GM18867 (cell line): ENCODE measurements around the gene FAM219A.
"Not testable (repeated sequence)": the region's sequence is repeated elsewhere in the genome, so short reads cannot be mapped to it uniquely, and the experiment has no call there.

ENCODE experiments used
- ATAC-seq: cut with Tn5 transposase; IDR thresholded peaks from one replicate; pipeline ENCODE4 v1.9.1; 2021; ENCODE audit warnings: mild to moderate bottlenecking, moderate library complexity; ENCODE audit not compliant: unreplicated experiment

Gene FAM219A

DNA sequence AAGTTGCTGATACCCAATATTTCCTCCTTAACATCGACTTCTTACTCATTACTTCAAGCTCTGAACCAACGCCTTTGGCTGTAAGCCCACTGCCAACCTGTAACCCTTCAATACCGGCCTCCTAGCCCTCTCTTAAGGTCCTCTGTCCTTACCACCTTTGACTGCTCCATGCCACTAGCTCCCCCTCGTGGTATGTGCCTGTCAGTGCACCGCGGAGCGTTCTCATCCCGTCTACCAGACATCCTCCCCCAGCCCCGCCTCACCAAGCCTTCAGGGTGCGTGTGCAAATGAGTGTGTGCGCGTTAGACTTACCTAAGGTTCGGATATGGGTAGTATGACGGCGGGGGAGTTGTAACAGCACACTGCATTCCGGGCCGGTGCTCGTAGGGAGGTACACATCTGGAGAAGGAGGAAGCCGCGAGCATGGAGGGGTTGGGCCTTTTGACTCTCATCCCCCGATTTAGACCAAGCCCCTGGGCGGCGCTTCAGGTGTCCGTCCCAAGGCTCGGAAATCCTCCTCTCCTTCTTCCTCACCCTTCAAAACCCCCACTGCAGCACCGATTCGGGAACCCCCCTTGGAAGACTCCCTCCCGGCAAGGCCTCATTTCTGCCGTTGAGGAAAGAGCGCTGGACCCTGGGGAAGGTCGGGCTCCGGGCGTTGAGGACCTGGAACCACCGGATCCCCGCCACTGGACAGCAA lies 78.9 kb downstream of the FAM219A start:
- ATAC-seq = no peak

DNA sequence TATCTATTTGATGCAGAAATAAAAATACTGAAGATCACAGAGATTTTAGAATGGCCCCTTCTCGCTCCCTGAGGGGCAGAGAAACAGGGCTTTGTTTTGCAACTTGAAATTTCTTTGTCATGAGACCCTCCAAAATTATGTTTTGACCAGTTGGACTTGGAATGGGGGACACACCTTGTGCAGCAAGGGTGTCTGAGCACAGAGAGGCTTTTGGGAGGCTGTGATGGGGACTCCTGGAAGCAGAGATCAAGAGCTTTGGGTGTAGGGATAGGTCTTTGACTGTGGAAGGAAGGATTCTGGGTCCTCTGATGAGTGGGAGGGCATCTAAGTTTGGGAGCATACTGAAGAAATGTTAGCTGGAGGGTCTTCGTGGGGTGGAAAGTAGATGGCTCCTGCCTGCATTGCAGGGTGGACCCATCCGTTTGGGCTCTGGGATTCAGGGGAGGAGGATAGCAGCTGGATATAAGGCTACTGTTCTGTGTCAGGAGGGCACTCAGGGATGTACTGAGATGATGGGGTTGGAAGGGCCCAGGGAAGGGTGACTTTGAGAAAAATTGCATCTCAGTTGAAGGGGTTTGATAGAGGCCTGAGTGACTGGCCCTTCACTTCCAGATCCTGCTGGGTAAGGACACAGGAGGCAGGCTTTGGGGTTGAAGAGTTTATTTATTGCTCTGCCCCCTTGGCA lies 79.9 kb downstream of the FAM219A start:
- ATAC-seq = no peak

GRCh38 chr9:34377404-34377746 lies 81.0 kb downstream of the FAM219A start:
- ATAC-seq = no peak

- ATAC-seq = peak; percentile 86
These were observed 81.6 kb downstream of the FAM219A start, which contains the start of gene MYORG for GRCh38 chr9:34376596-34377403. Gene MYORG (minus strand): TSS chr9:34376898. CDS start chr9:34372943, 3,955 bp downstream.

DNA sequence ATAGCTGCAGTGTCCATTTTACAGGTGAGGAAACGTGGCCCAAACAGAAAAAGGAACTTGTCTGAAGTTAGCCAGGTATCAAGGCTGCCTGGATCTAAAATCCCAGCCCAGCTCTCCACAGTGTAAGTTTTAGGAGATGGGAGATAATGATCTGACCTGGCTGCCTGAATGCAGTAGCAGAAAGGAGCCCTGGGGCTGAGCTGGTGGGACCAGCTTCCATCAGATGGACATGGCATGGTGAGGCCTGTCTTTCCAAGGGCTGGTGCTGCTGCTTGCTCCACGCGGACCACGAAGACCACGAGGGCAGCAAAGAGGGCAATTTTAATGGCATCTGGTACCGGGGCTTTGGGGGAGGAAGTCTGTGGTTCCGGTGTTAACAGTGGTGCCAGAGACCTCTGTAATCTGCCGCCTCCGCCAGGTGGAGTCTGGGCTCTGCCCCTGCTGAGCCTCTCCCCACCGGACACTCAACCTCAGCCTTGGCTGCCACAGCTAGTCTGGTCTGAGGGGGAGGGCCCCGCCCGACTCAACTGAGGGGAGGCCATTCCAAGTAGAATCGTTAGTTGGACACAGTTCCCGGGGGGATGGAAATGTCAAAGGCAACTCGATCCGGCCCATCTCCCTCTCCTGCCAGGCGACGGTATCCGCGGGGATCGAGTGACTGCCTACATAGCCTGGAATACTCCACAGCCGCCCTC lies 82.3 kb downstream of the FAM219A start:
- no peak for ATAC-seq

- no peak for ATAC-seq
These were observed 83.3 kb downstream of the FAM219A start for GRCh38 chr9:34374905-34375552.

DNA sequence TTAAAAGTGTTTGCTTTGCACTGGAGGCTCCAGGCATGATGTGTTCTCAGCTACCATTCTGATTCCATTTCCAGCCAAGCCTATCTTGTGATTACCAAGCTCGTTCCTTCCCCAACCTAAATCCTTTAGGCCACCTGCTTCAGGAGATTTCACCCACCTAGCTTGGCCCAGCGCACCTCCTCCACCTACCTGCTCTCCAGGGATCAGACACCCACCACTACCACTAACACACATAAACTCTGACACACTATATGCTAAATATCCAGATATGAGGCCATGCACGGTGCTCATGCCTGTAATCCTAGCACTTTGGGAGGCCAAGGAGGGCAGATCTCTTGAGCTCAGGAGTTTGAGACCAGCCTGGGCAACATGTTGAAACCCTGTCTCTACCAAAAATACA lies 84.0 kb downstream of the FAM219A start:
- no peak for ATAC-seq

DNA sequence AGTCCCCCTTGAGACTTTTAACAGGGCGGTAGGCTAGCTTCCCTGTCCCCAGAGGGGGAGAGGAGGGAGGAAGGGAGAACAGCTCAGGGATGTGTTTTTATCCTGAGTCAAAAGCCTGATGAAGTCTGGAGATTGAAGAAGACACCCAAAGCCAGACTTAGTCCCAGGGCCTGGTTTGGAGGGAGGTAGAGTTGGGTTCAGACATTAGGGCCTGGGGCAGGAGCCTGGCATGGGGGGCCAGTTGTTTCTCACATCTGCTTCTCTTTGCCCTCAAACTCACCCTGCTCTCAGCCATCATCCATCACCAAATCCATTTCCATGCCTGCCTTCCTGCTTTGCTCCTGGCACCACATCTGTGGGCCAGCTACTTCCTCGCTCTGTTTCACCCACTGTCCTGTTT lies 84.6 kb downstream of the FAM219A start:
- ATAC-seq = no peak

GRCh38 chr9:34372467-34373011 lies 85.8 kb downstream of the FAM219A start:
- no peak for ATAC-seq

- ATAC-seq = no peak
These were observed 86.4 kb downstream of the FAM219A start for GRCh38 chr9:34371886-34372466.

DNA sequence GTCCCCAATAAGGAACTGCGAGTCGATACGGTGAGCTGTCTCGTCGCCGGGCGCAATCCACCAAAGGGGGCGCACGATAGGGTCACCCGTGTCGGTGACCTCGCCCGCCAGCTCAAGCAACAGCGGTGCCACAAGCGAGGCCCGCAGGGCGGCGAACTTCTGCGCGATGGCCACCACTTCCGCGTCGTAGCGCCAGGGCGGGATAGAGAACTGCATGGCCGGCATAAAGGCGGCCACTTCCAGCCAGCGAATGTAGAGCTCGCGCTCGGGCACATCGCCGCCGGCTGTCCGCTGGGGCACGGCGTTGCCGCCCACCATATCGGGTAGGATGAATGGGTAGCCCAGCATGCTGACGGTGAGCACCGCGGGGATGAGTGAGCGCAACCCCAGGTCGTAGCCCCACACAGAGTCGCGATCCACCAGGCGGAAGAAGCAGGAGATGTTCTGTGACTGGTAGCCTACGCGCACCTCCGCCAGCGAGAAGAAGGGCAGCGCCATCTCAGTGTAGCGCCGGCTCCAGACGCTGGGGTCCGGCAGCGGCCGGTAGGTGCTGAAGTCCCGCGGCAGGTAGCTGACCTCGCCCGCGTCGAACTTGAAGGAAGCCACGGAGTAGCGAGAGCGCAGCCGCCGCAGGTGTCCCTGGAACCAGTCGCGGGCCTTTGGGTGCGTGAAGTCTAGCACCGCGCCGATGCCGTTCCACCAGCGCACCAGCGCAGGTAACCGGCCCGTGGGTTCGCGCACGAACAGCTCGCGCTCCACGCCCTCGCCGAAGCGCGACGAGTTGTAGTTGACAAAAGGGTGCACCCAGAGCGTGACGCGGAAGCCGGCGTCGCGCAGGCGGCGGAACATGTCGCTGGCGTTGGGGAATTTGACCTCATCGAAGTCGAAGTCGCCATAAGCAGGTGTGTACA lies 87.1 kb downstream of the FAM219A start:
- ATAC-seq = no peak

DNA sequence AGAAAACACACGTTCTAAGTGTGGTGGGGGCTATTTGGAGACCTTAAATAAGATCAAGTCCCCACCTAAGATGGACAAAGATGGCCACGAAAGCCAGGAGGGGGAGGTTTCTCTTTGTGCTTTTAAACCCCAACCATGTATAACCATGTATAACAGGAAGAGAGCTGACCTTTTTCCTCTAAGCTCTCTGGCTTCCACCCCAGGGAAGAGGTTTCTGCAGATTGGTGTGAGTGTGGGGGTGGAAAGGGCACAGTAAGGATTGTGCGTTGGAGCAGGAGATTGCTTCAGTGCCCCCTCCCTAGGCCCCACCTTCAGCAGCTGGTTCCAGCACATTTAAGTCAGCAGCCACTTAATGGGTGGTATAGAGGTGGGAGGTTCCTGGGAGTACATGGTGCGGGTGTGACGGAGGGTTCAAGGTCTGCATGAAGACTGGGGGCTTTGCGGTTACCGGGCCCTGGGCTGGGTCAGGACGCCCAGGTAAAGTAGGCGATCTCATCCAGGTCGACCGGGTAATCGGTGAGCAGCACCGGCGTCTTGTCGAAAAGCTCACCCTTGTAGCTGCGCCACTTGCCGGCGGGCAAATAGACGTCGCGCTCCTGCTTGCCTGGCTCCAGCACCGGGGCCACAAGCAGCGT lies 87.9 kb downstream of the FAM219A start:
- no peak for ATAC-seq

DNA sequence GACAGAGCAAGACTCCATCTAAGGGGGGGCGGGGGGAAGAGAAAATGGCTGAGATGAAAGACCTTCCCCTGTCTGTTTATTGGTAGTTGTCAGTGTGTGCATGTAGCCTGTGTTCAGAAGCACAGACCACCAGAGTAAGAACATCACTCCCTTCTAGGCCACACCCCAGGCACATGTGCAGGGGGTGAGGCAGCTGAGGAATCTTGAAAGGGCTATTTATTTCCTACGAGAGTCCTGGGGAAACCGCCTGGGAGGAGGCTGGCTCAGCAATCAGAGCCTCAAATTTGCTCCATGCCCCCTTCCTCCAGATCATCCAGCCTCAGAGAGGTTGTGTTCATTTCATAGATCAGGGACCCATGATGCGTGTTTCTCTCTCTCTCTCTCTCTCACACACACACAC lies 88.7 kb downstream of the FAM219A start:
- ATAC-seq = no peak

DNA sequence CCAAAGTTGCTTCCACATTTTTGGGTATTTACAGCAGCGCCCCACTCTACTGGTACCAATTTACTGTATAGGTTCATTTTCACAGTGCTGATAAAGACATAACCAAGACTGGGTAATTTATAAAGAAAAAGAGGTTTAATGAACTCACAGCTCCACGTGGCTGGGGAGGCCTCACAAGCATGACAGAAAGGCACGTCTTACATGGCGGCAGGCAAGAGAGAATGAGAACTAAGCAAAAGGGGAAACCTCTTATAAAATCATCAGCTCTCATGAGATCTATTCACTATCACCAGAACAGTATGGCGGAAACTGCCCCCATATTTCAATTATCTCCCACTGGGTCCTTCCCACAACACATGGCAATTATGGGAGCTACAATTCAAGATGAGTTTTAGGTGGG lies 89.6 kb downstream of the FAM219A start:
- ATAC-seq = not testable (repeated sequence)

DNA sequence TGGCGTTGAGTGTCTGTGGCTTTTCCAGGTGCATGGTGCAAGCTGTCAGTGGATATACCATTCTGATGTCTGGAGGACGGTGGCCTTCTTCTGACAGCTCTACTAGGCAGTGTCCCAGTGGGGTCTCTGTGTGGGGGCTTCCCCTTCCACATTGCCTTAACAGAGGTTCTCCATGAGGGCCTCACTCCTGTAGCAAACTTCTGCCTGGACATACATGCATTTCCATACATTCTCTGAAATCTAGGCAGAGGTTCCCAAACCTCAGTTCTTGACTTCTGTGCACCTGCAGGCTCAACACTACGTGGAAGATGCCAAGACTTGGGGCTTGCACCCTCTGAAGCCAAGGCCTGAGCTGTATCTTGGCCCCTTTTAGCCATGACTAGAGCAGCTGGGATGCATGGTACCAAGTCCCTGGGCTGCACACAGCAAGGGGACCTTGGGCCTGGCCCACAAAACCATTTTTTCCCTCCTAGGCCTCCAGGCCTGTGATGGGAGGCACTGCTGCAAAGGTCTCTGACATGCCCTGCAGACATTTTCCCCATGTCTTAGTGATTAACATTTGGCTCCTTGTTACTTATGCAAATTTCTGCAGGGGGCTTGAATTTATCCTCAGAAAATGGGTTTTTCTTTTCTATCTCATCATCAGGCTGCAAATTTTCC lies 90.5 kb downstream of the FAM219A start:
- ATAC-seq = not testable (repeated sequence)

DNA sequence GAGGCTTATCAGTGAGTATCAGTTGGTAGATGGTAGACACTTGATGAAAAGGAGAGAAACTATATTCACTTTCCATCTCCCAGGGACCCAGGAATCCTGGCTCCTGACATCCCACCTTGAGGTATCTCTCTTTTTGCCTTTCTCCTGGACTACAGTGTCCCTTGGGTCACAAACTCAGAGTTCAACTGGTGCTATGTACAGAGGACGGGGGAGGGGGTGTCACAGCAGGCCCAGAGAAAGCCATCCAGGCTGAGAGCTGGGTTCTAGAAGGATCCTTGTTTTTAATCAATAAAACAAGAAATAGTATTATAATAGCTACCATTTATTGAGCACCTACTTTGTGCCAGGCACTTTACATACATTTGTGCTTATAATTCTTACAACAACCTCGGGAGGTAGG lies 92.0 kb downstream of the FAM219A start:
- ATAC-seq = no peak

DNA sequence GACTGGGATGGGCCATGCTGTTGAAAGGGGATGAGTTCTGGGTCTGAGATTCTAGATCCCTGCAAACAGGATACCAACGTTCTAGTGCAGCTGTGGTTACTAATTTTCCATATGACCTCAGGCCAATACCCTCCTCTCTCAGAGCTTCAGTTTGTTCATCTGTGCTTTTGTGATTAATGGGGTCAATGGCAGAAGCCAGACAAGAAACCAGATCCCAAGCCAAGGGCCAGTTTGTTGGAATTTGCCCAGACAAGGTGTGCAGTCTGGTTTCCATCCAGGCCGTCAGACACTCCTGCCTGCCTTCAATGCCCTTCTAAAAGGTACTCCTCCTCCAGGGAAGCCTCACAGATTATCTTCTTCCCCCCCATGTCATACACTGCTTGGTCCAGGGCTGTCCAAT lies 93.1 kb downstream of the FAM219A start:
- ATAC-seq = no peak
